H9 (cell line): ENCODE measurements around the gene MED31. TPM values are rescaled to one million over a fixed set of nuclear protein-coding genes. Genes with fewer than 3 reads are reported as not detected.

ENCODE experiments used
- DNase-seq: peaks from one replicate; pipeline ENCODE4 v3.0.0-alpha.2; 2017
- H2AFZ ChIP-seq: one replicate; pipeline ENCODE4 v1.6.1; 2013; ENCODE audit warnings: mild to moderate bottlenecking, low read length, control low read depth, moderate library complexity
- H2AK5ac ChIP-seq: 2 replicates; pipeline ENCODE4 v1.6.1; 2013; ENCODE audit warnings: low read length, control low read depth, mixed read lengths; ENCODE audit not compliant: insufficient read length
- H2BK120ac ChIP-seq: one replicate; pipeline ENCODE4 v1.6.1; 2013; ENCODE audit warnings: low read depth, mild to moderate bottlenecking, low read length, control low read depth, inconsistent platforms; ENCODE audit not compliant: poor library complexity, severe bottlenecking
- H2BK12ac ChIP-seq: 2 replicates; pipeline ENCODE4 v1.6.1; 2013; ENCODE audit warnings: low read length, control low read depth, mixed read lengths, low read depth; ENCODE audit not compliant: insufficient read length
- H2BK15ac ChIP-seq: 2 replicates; pipeline ENCODE4 v1.6.1; 2013; ENCODE audit warnings: low read depth, low read length, control low read depth
- H2BK20ac ChIP-seq: one replicate; pipeline ENCODE4 v1.6.1; 2013; ENCODE audit warnings: low read depth, mild to moderate bottlenecking, low read length, control low read depth, inconsistent platforms; ENCODE audit not compliant: poor library complexity, severe bottlenecking
- H2BK5ac ChIP-seq: 2 replicates; pipeline ENCODE4 v1.6.1; 2013; ENCODE audit warnings: low read length, control low read depth, mixed read lengths; ENCODE audit not compliant: insufficient read length
- H3K14ac ChIP-seq: 2 replicates; pipeline ENCODE4 v1.6.1; 2013; ENCODE audit warnings: low read length, control low read depth; ENCODE audit not compliant: insufficient read depth
- H3K18ac ChIP-seq: 2 replicates; pipeline ENCODE4 v1.6.1; 2013; ENCODE audit warnings: low read depth, mild to moderate bottlenecking, mixed read lengths, low read length, control low read depth; ENCODE audit not compliant: insufficient read length
- H3K23ac ChIP-seq: 2 replicates; pipeline ENCODE4 v1.6.1; 2013; ENCODE audit warnings: low read length, control low read depth, mixed read lengths, low read depth; ENCODE audit not compliant: insufficient read length
- H3K23me2 ChIP-seq: 2 replicates; pipeline ENCODE4 v1.6.1; 2013; ENCODE audit warnings: low read depth, mild to moderate bottlenecking, mixed read lengths, low read length, control low read depth; ENCODE audit not compliant: insufficient read length, poor library complexity, severe bottlenecking
- H3K27ac ChIP-seq: 2 replicates; pipeline ENCODE4 v1.5.1; 2013; ENCODE audit warnings: low read length, control low read depth, mixed read lengths, low read depth; ENCODE audit not compliant: insufficient read length
- H3K27me3 ChIP-seq: 2 replicates; pipeline ENCODE4 v1.6.1; 2013; ENCODE audit warnings: low read length, control low read depth, inconsistent platforms; ENCODE audit not compliant: insufficient read depth
- H3K4ac ChIP-seq: 2 replicates; pipeline ENCODE4 v1.6.1; 2013; ENCODE audit warnings: low read depth, mild to moderate bottlenecking, control low read depth, inconsistent platforms, low read length, moderate library complexity
- H3K4me1 ChIP-seq: 2 replicates; pipeline ENCODE4 v1.6.1; 2013; ENCODE audit warnings: low read length, control low read depth, inconsistent platforms; ENCODE audit not compliant: insufficient read depth
- H3K4me2 ChIP-seq: 2 replicates; pipeline ENCODE4 v1.6.1; 2013; ENCODE audit warnings: low read length, control low read depth, mixed read lengths; ENCODE audit not compliant: insufficient read length, insufficient read depth
- H3K56ac ChIP-seq: 2 replicates; pipeline ENCODE4 v1.6.1; 2013; ENCODE audit warnings: low read depth, mild to moderate bottlenecking, mixed read lengths, low read length, control low read depth; ENCODE audit not compliant: insufficient read length
- H3K79me1 ChIP-seq: 2 replicates; pipeline ENCODE4 v1.6.1; 2013; ENCODE audit warnings: low read depth, mild to moderate bottlenecking, moderate library complexity, low read length, control low read depth, inconsistent platforms; ENCODE audit not compliant: insufficient read depth, poor library complexity, severe bottlenecking
- H3K79me2 ChIP-seq: 2 replicates; pipeline ENCODE4 v1.6.1; 2013; ENCODE audit warnings: low read length, control low read depth, inconsistent platforms; ENCODE audit not compliant: insufficient read depth
- H3K9ac ChIP-seq: 2 replicates; pipeline ENCODE4 v1.6.1; 2013; ENCODE audit warnings: low read length, control low read depth, mixed read lengths; ENCODE audit not compliant: insufficient read length; ENCODE audit errors: extremely low read depth
- H3K9me3 ChIP-seq: one replicate; pipeline ENCODE4 v1.6.1; 2013; ENCODE audit warnings: low read depth, low read length, inconsistent platforms; ENCODE audit not compliant: control insufficient read depth
- H3T11ph ChIP-seq: one replicate; pipeline ENCODE4 v1.6.1; 2013; ENCODE audit warnings: mild to moderate bottlenecking, low read length, control low read depth, inconsistent platforms
- H4K20me1 ChIP-seq: one replicate; pipeline ENCODE4 v1.6.1; 2013; ENCODE audit not compliant: control insufficient read depth, insufficient read length, insufficient read depth
- H4K5ac ChIP-seq: 2 replicates; pipeline ENCODE4 v1.6.1; 2013; ENCODE audit warnings: low read depth, mild to moderate bottlenecking, mixed read lengths, low read length, control low read depth; ENCODE audit not compliant: insufficient read length
- H4K8ac ChIP-seq: replicated peaks from 2 replicates; pipeline ENCODE4 v1.6.1; 2013; ENCODE audit warnings: low read length, control low read depth, mixed read lengths, low read depth; ENCODE audit not compliant: insufficient read length
- H4K91ac ChIP-seq: 2 replicates; pipeline ENCODE4 v1.6.1; 2013; ENCODE audit warnings: low read depth, mild to moderate bottlenecking, moderate library complexity, mixed read lengths, low read length, control low read depth; ENCODE audit not compliant: insufficient read length
- H3K27ac Mint-ChIP-seq, 3 experiments: 2 replicates in 2 of 3; 3 replicates in 1 of 3; pipeline ENCODE4 v1.8.0; 2020 to 2021; ENCODE audit warnings: mixed read lengths in 3 of 3, mild to moderate bottlenecking in 1 of 3, moderate library complexity in 1 of 3
- H3K27me3 Mint-ChIP-seq: 2 replicates; pipeline ENCODE4 v1.8.0; 2021; ENCODE audit warnings: low read depth, mild to moderate bottlenecking, moderate library complexity, mixed read lengths
- H3K36me3 Mint-ChIP-seq, 3 experiments: 2 replicates in 2 of 3; 3 replicates in 1 of 3; pipeline ENCODE4 v1.8.0; 2020 to 2021; ENCODE audit warnings: low read depth in 3 of 3, mixed read lengths in 3 of 3; ENCODE audit not compliant: insufficient read depth in 1 of 3
- H3K4me1 Mint-ChIP-seq, 2 experiments: 2 replicates each; pipeline ENCODE4 v1.8.0; 2020; ENCODE audit warnings: mixed read lengths in 2 of 2
- H3K4me3 Mint-ChIP-seq, 2 experiments: 2 replicates in 1 of 2; 3 replicates in 1 of 2; pipeline ENCODE4 v1.8.0; 2020 to 2021; ENCODE audit warnings: mild to moderate bottlenecking in 2 of 2, mixed read lengths in 2 of 2, moderate library complexity in 1 of 2
- H3K9me3 Mint-ChIP-seq, 2 experiments: 2 replicates in 1 of 2; 3 replicates in 1 of 2; pipeline ENCODE4 v1.8.0; 2020; ENCODE audit warnings: mild to moderate bottlenecking in 2 of 2, mixed read lengths in 2 of 2, moderate library complexity in 1 of 2
- CTCF ChIP-seq: fragments of 200-600 bp; sonication (generic); conservative IDR thresholded peaks from 3 replicates; pipeline ENCODE4 v1.8.0; 2021; ENCODE audit warnings: antibody characterized with exemption, mild to moderate bottlenecking
- WGBS: extraction: QIAGEN DNeasy Blood & Tissue Kit; methylation state at CpG from one replicate; pipeline ENCODE4 v1.1.7; 2013; ENCODE audit warnings: missing lambda C conversion rate, low lambda C conversion rate, mixed read lengths; ENCODE audit not compliant: insufficient read length; ENCODE audit errors: extremely low coverage; 5-methylcytosine and 5-hydroxymethylcytosine counted together
- total RNA-seq: library from RNA; stranded (reverse); gene quantifications from 2 replicates; pipeline ENCODE4 v1.2.1, GENCODE V29; 2021

The MED31 gene
- total RNA-seq, 1 experiment from 2014 or later = 11.8 TPM

- Mint-ChIP-seq H3K36me3 (no peaks in the 10 kb centered on the region), H3K4me1 (no peaks in the 10 kb centered on the region), H3K4me3 (no peak overlapping the region), H3K27ac (no peak overlapping the region), H3K9me3 (no peaks in the 10 kb centered on the region; a peak in 1 of 5 replicates), H3K27me3 (peaks cover 11% of the 10 kb centered on the region)
- Histone ChIP-seq H2BK120ac (no peak overlapping the region), H3K9me3 (no peaks in the 10 kb centered on the region), H3K79me2 (no peaks in the 10 kb centered on the region), H3K23me2 (no peaks in the 10 kb centered on the region), H3K4me1 (no peaks in the 10 kb centered on the region), H3K18ac (no peak overlapping the region), H3K4me2 (no peak overlapping the region), H2AFZ (no peak overlapping the region), H3K27me3 (no peaks in the 10 kb centered on the region), H3K79me1 (no peaks in the 10 kb centered on the region), H3K9ac (no peak overlapping the region), H3K56ac (no peak overlapping the region), H2BK5ac (no peak overlapping the region), H3T11ph (no peak overlapping the region), H3K14ac (no peak overlapping the region), H2BK15ac (no peak overlapping the region), H2BK12ac (no peak overlapping the region), H4K91ac (no peak overlapping the region), H3K27ac (no peak overlapping the region), H3K23ac (no peak overlapping the region), H3K4ac (no peak overlapping the region), H2BK20ac (no peak overlapping the region), H4K20me1 (no peaks in the 10 kb centered on the region), H4K8ac (no peak overlapping the region), H4K5ac (no peak overlapping the region), H2AK5ac (no peak overlapping the region)
- WGBS = no CpG with 5 or more reads among the region's 4 CpGs
- TF ChIP-seq CTCF = no peak
- no peak for DNase-seq
Measured at GRCh38 chr17:6686026-6686425, 34.6 kb upstream of the MED31 start.
